A549 treated with Mapracorat at 1 μM for 4 hours (cell line): Measurements from ENCODE around the gene GLDC. TPM values are rescaled to one million over a fixed set of nuclear protein-coding genes. Genes with fewer than 3 reads are reported as not detected.

Experiments
- total RNA-seq: library from RNA; stranded (reverse); fragments of 200-300 nt; extraction: Qiagen RNA extraction; gene quantifications from 5 replicates; pipeline ENCODE4 v1.2.3, GENCODE V29; 2022

Gene GLDC
- 12.0 to 14.0 TPM (median 12.4 TPM) in 5 replicates for total RNA-seq

GRCh38 chr9:6645355-6646292 is at the start of gene GLDC:
GLDC (minus strand) TSS chr9:6645729; CDS start chr9:6645499, 230 bp downstream.

Other genes starting within 250 kb of the GLDC start
- 23.2 to 31.8 TPM (median 28.3 TPM) in 5 replicates for gene UHRF2, start 232.5 kb downstream of the GLDC start, total RNA-seq
- 8.2 to 10.1 TPM (median 9.1 TPM) in 5 replicates for gene KDM4C, start 112.2 kb upstream of the GLDC start, total RNA-seq